GM18508 (cell line): ENCODE results near the gene IL22RA1.

Experiments
- ATAC-seq: cut with Tn5 transposase; IDR thresholded peaks from one replicate; pipeline ENCODE4 v1.9.1; 2021; ENCODE audit warnings: moderate number of reproducible peaks; ENCODE audit not compliant: insufficient read depth, unreplicated experiment

The IL22RA1 gene

GRCh38 chr1:24140741-24141181, 2.2 kb downstream of the IL22RA1 start:
- ATAC-seq, result no peak

DNA sequence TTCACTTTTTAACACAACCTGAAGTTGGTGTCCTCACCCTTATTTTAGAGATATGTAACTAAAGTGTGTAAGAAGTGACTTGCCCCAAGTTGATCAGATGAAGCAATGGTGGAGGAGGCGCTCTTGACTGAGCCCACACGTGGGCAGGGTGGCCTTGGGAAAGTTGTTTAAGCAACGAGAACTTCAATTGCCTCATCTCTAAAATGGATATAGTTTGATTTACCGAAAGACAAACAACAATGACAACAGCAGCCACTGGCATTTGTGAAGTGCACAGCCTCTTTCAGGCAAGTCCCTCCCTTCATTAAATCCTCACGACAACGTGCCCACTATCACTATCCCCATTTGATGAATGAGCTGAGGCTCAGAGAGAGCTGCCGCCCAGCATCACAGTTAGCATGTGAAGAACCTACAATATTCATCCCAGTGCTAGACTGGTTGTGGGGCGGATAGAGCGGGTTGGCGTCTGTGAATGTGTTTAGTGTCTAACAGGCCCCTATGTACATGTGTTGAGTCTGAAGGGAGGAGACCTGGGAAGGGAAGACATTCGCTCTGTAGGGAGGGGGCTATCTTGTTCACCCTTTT, 3.0 kb downstream of the IL22RA1 start:
- ATAC-seq, result no peak

GRCh38 chr1:24139222-24139489, 3.8 kb downstream of the IL22RA1 start:
- ATAC-seq, result no peak

GRCh38 chr1:24138476-24139221, 4.3 kb downstream of the IL22RA1 start:
- no peak for ATAC-seq

DNA sequence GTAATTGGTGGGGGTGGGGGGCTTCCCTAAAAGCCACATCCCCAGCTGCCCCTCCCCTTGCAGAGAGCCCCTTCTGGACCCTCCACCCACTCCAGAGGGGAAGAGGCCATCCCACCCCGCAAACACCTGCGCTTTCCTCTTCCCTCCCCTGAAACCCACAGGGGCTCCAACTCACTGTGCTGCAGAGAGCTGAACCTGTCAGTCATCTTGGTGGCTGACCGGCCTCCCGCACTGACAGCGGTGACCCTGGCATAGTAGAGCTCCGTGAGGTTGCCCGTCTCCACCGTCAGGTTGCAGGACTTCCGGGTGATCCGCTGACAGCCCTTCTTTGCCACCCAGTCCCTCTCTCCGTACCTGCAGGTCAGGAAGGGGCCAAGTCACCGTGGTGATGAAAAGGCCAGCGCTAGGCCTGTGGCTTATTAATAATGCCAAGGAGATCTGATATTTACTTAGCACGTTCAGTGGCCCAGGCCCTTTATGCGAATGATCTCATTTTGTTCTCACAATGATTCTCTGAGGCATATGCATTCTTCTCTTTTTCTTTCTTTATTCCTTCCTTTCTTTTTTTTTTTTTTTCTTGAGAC, 5.9 kb downstream of the IL22RA1 start:
- no peak for ATAC-seq

DNA sequence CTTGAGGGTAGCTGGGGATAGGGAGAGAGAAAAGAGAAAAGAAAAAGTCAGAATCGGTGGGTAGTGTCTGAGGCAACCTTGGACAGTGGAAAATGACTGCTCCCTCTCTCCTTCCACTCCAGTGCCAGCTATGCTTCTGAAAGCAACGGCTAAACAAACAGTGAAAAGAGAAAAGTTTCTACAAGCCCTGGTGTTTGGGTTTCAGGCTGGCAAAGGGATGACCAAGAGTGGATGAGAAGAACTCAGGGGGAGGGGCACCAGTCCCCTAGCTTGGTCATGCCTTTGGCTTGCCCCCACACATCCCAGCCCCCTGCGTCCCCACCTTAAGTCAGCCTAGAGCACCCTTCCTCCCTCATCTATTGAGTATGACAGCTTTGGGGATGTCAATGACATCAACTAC, 8.6 kb downstream of the IL22RA1 start:
- no peak for ATAC-seq

DNA sequence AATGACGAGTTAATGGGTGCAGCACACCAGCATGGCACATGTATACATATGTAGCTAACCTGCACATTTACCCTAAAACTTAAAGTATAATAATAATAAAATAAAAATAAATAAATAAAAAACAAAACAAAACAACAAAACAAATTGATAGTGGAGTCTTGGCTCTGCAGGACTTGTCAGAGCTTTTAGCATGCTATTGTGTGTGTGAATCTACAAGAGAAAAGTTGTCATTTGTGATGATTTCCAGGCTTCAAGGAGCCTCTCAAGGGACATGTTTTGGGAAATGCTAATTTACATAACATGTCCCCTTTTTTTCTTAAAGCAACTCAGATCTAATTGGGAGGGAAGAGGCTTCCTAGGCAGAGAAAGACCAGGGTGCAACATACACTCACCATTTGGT, 9.1 kb downstream of the IL22RA1 start:
- no peak for ATAC-seq

DNA sequence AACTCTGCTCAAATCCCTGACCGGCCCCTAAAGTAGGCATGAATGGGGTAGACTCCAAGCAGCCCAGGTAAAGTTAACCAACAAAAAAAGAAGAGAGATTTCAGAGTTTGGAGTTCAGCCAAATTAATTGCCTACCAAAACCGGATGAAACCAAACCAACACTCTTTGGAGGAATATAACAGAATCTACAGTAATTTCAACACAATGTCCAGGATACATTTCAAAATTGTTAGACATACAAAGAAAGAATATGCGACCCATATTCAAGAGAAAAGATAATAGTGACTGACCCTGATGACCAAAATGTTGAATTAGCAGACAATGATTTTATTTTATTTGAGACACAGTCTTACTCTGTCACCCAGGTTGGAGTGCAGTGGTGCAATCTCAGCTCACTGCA, 12.6 kb downstream of the IL22RA1 start:
- ATAC-seq, result no peak

DNA sequence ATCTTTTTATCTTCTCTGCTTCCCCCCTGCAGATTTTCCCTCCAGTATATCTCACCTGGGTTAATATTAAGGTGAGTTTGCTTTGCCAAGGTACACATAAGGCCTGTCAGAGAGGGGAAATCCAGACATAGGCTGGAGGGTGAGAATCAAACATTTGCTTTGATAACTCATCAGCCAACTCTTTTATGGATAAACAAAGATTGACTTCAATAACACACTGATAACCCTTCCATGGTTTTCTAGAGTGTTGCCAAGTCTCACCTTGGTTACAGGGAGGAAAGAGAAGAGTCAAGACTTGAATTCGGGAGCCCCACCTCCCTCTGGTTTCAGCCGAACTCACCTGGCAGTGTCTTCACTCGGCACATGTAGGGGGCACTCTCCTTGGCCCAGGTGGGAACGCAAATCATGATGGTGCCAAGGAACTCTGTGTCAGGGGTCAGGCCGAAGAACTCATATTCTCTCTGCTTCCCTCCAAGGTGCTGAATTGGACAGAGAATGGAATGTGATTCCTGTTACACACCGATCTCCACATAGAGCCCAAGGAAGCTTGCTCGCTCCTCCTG, 15.1 kb downstream of the IL22RA1 start:
- no peak for ATAC-seq

DNA sequence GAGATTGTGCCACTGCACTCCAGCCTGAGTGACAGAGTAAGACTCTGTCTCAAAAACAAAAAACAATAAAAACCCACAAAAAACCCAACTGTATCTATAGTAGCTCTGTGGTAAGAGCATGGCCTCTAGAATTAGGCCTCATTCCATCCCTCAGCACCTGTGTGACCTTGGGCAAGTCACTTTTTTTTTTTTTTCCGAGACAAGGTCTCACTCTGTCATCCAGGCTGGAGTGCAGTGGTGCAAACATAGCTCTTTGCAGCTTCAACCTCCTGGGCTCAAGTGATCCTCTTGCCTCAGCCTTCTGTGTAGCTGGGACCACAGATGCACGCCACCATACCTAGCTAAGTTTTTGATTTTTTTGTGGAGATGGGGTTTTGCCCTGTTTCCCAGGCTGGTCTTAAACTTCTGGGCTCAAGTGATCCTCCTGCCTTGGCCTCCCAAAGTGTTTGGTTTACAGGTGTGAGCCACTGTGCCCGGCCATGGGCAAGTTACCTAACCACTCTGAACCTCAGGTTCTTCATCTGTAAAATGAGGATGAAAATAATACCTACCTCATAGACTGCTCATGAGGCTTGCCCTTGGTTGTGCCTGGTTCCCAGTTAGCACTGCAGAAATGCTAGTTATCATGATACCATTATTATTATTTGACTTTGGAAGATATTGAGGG, 15.7 kb downstream of the IL22RA1 start:
- no peak for ATAC-seq

DNA sequence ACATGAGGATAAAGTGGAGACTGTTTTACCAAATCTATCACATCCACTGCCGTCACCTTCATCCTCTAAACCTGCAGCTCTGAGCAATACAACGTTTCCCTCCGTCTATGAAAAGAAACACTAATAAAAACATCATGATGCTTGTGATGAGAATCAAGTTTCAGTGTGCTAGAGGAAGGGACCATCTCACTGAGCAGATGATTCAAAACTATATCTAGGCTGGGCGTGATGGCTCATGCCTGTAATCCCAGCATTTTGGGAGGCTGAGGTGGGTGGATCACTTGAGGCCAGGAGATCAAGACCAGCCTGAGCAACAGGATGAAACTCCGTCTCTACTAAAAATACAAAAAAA, 16.3 kb downstream of the IL22RA1 start:
- ATAC-seq, result no peak

DNA sequence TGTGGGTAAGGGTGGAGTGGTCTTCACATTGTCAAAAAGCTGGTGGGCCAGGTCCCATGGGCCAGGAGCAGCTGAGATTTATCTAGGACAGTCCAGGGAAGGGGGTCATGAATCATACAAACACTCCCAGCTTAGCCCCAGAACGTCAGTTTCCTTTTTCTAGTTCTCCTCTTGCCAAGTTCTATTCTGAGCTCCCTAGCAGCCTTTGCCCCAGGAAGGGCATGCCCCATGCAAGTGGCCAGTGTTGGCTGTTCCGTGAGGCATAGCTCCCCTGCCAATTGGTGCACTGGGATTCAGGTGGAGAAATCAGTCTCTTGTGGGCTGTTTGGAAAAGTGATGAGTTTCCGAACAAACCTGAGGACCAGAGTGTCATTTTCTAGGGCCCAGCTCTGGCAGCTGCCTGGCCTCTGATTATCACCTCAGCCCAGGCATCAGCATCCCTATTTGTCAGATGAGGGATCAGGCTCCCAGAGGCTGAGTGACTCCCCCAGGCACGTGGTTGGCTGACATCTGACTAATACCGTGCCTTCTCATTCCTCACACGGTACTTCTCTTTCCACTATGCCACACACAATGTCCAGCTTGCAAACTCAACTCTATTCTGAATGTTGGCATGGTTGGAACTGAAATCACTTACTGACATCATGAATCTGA, 16.8 kb downstream of the IL22RA1 start:
- no peak for ATAC-seq

- no peak for ATAC-seq
Observed at GRCh38 chr1:24125456-24125855, 17.5 kb downstream of the IL22RA1 start.

GRCh38 chr1:24124980-24125379, 18.0 kb downstream of the IL22RA1 start:
- ATAC-seq, result no peak

DNA sequence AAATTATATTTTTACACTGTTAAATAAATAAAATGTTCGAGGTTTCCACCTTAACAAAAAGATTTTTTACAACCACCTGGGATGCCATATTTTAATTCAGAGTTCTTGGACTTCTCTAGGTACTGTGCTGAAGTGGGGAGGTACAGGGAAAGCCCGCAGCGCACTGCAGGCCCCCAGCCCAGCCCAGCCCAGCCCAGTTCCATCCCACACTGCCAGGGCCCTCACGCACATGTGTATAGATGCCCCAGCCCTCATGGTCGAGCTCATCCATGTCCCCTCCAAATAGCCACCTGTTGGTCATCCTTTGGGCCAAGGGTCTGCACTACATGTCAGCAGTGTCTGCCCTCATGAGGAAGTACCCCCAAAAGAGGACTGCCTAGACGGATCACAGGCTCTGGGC, 19.3 kb downstream of the IL22RA1 start:
- no peak for ATAC-seq

DNA sequence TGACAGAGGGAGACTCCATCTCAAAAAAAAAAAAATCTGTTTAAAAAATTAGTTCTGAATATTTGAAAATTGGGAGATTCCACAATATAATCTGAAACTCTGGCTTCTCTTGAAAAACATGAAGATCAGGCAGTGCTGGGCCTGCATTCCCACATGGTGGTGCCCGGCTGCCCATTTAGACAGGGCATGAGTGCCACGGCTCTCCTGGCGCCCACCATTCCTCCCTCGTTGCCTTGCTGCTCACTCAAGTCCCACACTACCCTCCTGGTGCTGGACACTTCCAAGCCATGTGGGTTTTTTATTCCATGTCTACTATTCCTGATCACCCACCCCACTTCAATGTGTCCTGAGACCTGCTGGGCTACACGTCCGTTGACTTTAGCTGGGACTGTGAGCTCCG, 20.2 kb downstream of the IL22RA1 start:
- no peak for ATAC-seq

DNA sequence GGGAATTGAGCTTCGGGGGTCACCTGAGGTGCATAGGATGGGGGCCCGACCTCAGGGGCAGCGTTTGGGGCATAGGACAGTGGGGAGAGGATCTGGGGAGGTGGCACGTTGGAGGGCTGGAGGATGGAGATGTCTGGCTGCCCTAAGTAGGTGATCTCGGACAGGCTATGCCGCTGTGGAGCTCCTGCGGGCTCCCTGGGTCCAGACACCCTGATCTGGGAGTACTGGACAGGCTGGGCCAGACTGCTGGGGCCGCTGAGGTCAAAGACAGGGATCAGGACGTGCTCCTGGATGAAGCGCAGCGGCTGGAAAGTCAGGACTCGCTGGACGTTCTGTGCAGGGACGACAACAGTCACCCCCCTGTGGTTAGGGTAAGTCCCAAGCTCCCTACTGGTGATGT, 21.5 kb downstream of the IL22RA1 start:
- ATAC-seq, result no peak

DNA sequence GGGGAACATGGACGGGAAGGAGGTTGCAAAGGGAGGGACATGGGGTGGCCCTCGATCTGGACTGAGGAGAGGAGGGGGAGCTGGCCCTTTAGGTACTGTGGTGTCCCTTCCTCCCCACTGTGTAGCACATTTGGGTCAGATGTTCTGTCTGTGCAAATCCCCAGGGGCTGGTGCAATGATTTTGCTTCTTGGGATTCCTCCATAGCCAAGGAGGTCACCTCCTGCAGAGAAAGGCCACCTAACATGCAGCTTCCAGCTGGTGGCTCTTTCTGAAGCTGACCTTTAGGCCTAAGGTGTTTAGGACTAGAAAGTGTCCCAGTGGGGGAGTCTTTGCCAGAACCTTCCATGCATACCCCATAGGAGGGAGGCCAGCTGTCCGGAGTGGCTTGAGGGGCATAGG, 22.0 kb downstream of the IL22RA1 start:
- no peak for ATAC-seq

- no peak for ATAC-seq
Observed at GRCh38 chr1:24119859-24120756, 22.8 kb downstream of the IL22RA1 start.

DNA sequence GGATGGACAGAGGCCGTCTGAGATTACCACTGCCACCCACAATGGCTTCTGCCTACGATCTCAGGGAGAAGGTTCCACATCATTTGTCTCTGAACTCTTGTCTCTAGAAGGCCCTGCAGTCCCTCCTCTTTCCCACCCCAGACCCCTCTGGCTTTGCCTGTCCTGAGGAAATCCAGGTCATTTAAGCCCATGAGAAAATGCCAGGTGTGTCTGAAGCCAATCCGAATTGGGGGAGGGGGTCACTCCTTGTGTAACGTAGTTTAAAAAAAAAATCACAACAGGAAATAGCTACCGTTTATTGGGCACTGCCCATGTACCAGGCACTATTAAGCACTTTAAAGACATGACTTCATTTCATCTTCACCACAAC, 23.5 kb downstream of the IL22RA1 start:
- no peak for ATAC-seq
